ENCODE measurements around the gene IFFO2. TPM values are rescaled to one million over a fixed set of nuclear protein-coding genes. Genes with fewer than 3 reads are reported as not detected.
A peak's percentile ranks its signal among the peaks of the same experiment; 100 is the strongest.
"Not testable (repeated sequence)": the region's sequence is repeated elsewhere in the genome, so short reads cannot be mapped to it uniquely, and the experiment has no call there.

The IFFO2 gene
- total RNA-seq, 2 donors from 2014 or later = 99.8 to 119 TPM

GRCh38 chr1:18895317-18895716 is 61.2 kb downstream of the IFFO2 start:
- H3K27me3 Mint-ChIP-seq = no peaks in the 10 kb centered on the region
- H3K4me1 Mint-ChIP-seq = peaks cover 2% of the 10 kb centered on the region
- ATAC-seq (no peak), DNase-seq (no peak)
- no peaks in the 10 kb centered on the region for H3K9me3 ChIP-seq (ENCODE audit: control insufficient read depth, low read length, poor library complexity, severe bottlenecking)
- H3K36me3 Mint-ChIP-seq (ENCODE audit: low read depth) = no peaks in the 10 kb centered on the region
- H3K4me3 Mint-ChIP-seq = no peak overlapping the region
- no peak overlapping the region for H3K27ac Mint-ChIP-seq

- Mint-ChIP-seq H3K27ac (no peak overlapping the region), H3K36me3 (ENCODE audit: low read depth) (no peaks in the 10 kb centered on the region), H3K4me1 (no peaks in the 10 kb centered on the region), H3K27me3 (no peaks in the 10 kb centered on the region), H3K4me3 (no peak overlapping the region)
- no peak for DNase-seq
- ATAC-seq = no peak
- no peaks in the 10 kb centered on the region for H3K9me3 ChIP-seq (ENCODE audit: control insufficient read depth, low read length, poor library complexity, severe bottlenecking)
These were observed 63.4 kb downstream of the IFFO2 start for GRCh38 chr1:18893120-18893519.

GRCh38 chr1:18891858-18892257 is 64.6 kb downstream of the IFFO2 start:
- not testable (repeated sequence) for H3K36me3 Mint-ChIP-seq (ENCODE audit: low read depth); ATAC-seq

GRCh38 chr1:18891426-18891780 is 65.1 kb downstream of the IFFO2 start:
- H3K9me3 ChIP-seq (ENCODE audit: control insufficient read depth, low read length, poor library complexity, severe bottlenecking) = no peaks in the 10 kb centered on the region
- Mint-ChIP-seq H3K4me3 (no peak overlapping the region), H3K36me3 (ENCODE audit: low read depth) (no peaks in the 10 kb centered on the region), H3K27me3 (no peaks in the 10 kb centered on the region), H3K27ac (peak overlapping the region; percentile 41), H3K4me1 (no peaks in the 10 kb centered on the region)
- DNase-seq (no peak), ATAC-seq (no peak)

More at GRCh38 chr1:18891858-18892257, 64.6 kb downstream of the IFFO2 start:
- not testable (repeated sequence) for H3K4me1 Mint-ChIP-seq; DNase-seq; H3K27me3 Mint-ChIP-seq; H3K9me3 ChIP-seq (ENCODE audit: control insufficient read depth, low read length, poor library complexity, severe bottlenecking)
- Mint-ChIP-seq H3K27ac (peak overlapping the region; percentile 41), H3K4me3 (peak overlapping the region; percentile 49)

- Mint-ChIP-seq H3K27ac (no peak overlapping the region), H3K4me3 (no peak overlapping the region), H3K4me1 (no peaks in the 10 kb centered on the region), H3K27me3 (no peaks in the 10 kb centered on the region), H3K36me3 (ENCODE audit: low read depth) (no peaks in the 10 kb centered on the region)
- DNase-seq = no peak
- no peaks in the 10 kb centered on the region for H3K9me3 ChIP-seq (ENCODE audit: control insufficient read depth, low read length, poor library complexity, severe bottlenecking)
- no peak for ATAC-seq
These were observed 65.6 kb downstream of the IFFO2 start for GRCh38 chr1:18890706-18891425.

GRCh38 chr1:18886003-18886335 is 70.5 kb downstream of the IFFO2 start:
- DNase-seq = no peak

GRCh38 chr1:18885311-18886002 is 71.0 kb downstream of the IFFO2 start:
- no peak overlapping the region for H3K27ac Mint-ChIP-seq
- no peaks in the 10 kb centered on the region for H3K27me3 Mint-ChIP-seq
- H3K4me3 Mint-ChIP-seq = no peak overlapping the region
- H3K9me3 ChIP-seq (ENCODE audit: control insufficient read depth, low read length, poor library complexity, severe bottlenecking) = no peaks in the 10 kb centered on the region
- DNase-seq = no peak
- ATAC-seq = no peak
- H3K36me3 Mint-ChIP-seq (ENCODE audit: low read depth) = no peaks in the 10 kb centered on the region
- no peaks in the 10 kb centered on the region for H3K4me1 Mint-ChIP-seq

More at GRCh38 chr1:18886003-18886335, 70.5 kb downstream of the IFFO2 start:
- H3K9me3 ChIP-seq (ENCODE audit: control insufficient read depth, low read length, poor library complexity, severe bottlenecking) = no peaks in the 10 kb centered on the region
- Mint-ChIP-seq H3K4me1 (no peaks in the 10 kb centered on the region), H3K36me3 (ENCODE audit: low read depth) (no peaks in the 10 kb centered on the region), H3K4me3 (no peak overlapping the region), H3K27ac (no peak overlapping the region), H3K27me3 (no peaks in the 10 kb centered on the region)
- ATAC-seq = no peak

- no peaks in the 10 kb centered on the region for H3K27me3 Mint-ChIP-seq
- no peak overlapping the region for H3K4me3 Mint-ChIP-seq
- no peak overlapping the region for H3K27ac Mint-ChIP-seq
These were observed 71.7 kb downstream of the IFFO2 start for GRCh38 chr1:18884727-18885126.

GRCh38 chr1:18884419-18884717 is 72.1 kb downstream of the IFFO2 start:
- ATAC-seq = no peak
- H3K27me3 Mint-ChIP-seq = no peaks in the 10 kb centered on the region
- H3K4me3 Mint-ChIP-seq = no peak overlapping the region
- H3K27ac Mint-ChIP-seq = no peak overlapping the region
- H3K36me3 Mint-ChIP-seq (ENCODE audit: low read depth) = no peaks in the 10 kb centered on the region
- H3K9me3 ChIP-seq (ENCODE audit: control insufficient read depth, low read length, poor library complexity, severe bottlenecking) = no peaks in the 10 kb centered on the region
- no peak for DNase-seq
- H3K4me1 Mint-ChIP-seq = no peaks in the 10 kb centered on the region

More at GRCh38 chr1:18884727-18885126, 71.7 kb downstream of the IFFO2 start:
- Mint-ChIP-seq H3K4me1 (no peaks in the 10 kb centered on the region), H3K36me3 (ENCODE audit: low read depth) (no peaks in the 10 kb centered on the region)
- ATAC-seq (no peak), DNase-seq (no peak)
- H3K9me3 ChIP-seq (ENCODE audit: control insufficient read depth, low read length, poor library complexity, severe bottlenecking) = no peaks in the 10 kb centered on the region

- peak; percentile 51 to 68 (median 54) for DNase-seq
- Mint-ChIP-seq H3K27me3 (no peaks in the 10 kb centered on the region), H3K4me3 (no peak overlapping the region), H3K4me1 (no peaks in the 10 kb centered on the region), H3K27ac (no peak overlapping the region), H3K36me3 (ENCODE audit: low read depth) (no peaks in the 10 kb centered on the region)
- peak; percentile 78 for ATAC-seq
- no peaks in the 10 kb centered on the region for H3K9me3 ChIP-seq (ENCODE audit: control insufficient read depth, low read length, poor library complexity, severe bottlenecking)
These were observed 72.6 kb downstream of the IFFO2 start for GRCh38 chr1:18883636-18884418.

GRCh38 chr1:18883079-18883478 is 73.4 kb downstream of the IFFO2 start:
- H3K9me3 ChIP-seq (ENCODE audit: control insufficient read depth, low read length, poor library complexity, severe bottlenecking) = no peaks in the 10 kb centered on the region
- H3K27ac Mint-ChIP-seq = no peak overlapping the region
- no peaks in the 10 kb centered on the region for H3K27me3 Mint-ChIP-seq
- H3K4me1 Mint-ChIP-seq = no peaks in the 10 kb centered on the region
- no peak overlapping the region for H3K4me3 Mint-ChIP-seq
- no peaks in the 10 kb centered on the region for H3K36me3 Mint-ChIP-seq (ENCODE audit: low read depth)
- DNase-seq (no peak), ATAC-seq (no peak)

- no peaks in the 10 kb centered on the region for H3K4me1 Mint-ChIP-seq
- DNase-seq = no peak
- H3K36me3 Mint-ChIP-seq (ENCODE audit: low read depth) = no peaks in the 10 kb centered on the region
- H3K4me3 Mint-ChIP-seq = no peak overlapping the region
- no peak for ATAC-seq
- H3K9me3 ChIP-seq (ENCODE audit: control insufficient read depth, low read length, poor library complexity, severe bottlenecking) = no peaks in the 10 kb centered on the region
- no peaks in the 10 kb centered on the region for H3K27me3 Mint-ChIP-seq
- no peak overlapping the region for H3K27ac Mint-ChIP-seq
These were observed 74.0 kb downstream of the IFFO2 start for GRCh38 chr1:18882486-18882885.

GRCh38 chr1:18881642-18882431 is 74.6 kb downstream of the IFFO2 start:
- H3K4me3 Mint-ChIP-seq = no peak overlapping the region
- DNase-seq (no peak), ATAC-seq (no peak)
- H3K9me3 ChIP-seq (ENCODE audit: control insufficient read depth, low read length, poor library complexity, severe bottlenecking) = no peaks in the 10 kb centered on the region
- no peaks in the 10 kb centered on the region for H3K4me1 Mint-ChIP-seq
- no peaks in the 10 kb centered on the region for H3K36me3 Mint-ChIP-seq (ENCODE audit: low read depth)
- no peak overlapping the region for H3K27ac Mint-ChIP-seq
- no peaks in the 10 kb centered on the region for H3K27me3 Mint-ChIP-seq

Measured in T-helper 17 cell (primary cell).